ENCODE data around the gene DHODH.

- TF ChIP-seq CTCF (conservative IDR thresholded peaks at IDR 0.05; ENCODE audit: low read length), result no peak
- no peak for TF ChIP-seq EZH2phosphoT487 (IDR thresholded peaks at IDR 0.05; ENCODE audit: borderline replicate concordance)
Measured at GRCh38 chr16:72033437-72033836, 24.9 kb downstream of the DHODH start.

All from Loucy (cell line).